HG03439 (cell line): Measurements from ENCODE around the gene KRTAP12-4.
"Not testable (repeated sequence)": the region's sequence is repeated elsewhere in the genome, so short reads cannot be mapped to it uniquely, and the experiment has no call there.

Source experiments
- ATAC-seq: cut with Tn5 transposase; IDR thresholded peaks from one replicate; pipeline ENCODE4 v1.9.1; 2021; ENCODE audit warnings: mild to moderate bottlenecking, moderate library complexity; ENCODE audit not compliant: unreplicated experiment

KRTAP12-4 gene

GRCh38 chr21:44613386-44614155 lies 40.9 kb downstream of the KRTAP12-4 start:
- no peak for ATAC-seq

- no peak for ATAC-seq
Observed at GRCh38 chr21:44612669-44613229, 41.7 kb downstream of the KRTAP12-4 start.

- no peak for ATAC-seq
Observed at GRCh38 chr21:44612029-44612486, 42.4 kb downstream of the KRTAP12-4 start, which contains the start of gene KRTAP10-8. KRTAP10-8 (plus strand) TSS chr21:44612079; CDS start chr21:44612101, 22 bp downstream.

- no peak for ATAC-seq
Observed at GRCh38 chr21:44611551-44611950, 42.9 kb downstream of the KRTAP12-4 start.

GRCh38 chr21:44610157-44610843 lies 44.2 kb downstream of the KRTAP12-4 start:
- not testable (repeated sequence) for ATAC-seq

- ATAC-seq: no peak
Observed at GRCh38 chr21:44609193-44609592, 45.3 kb downstream of the KRTAP12-4 start.

GRCh38 chr21:44606495-44606894 lies 48.0 kb downstream of the KRTAP12-4 start:
- no peak for ATAC-seq
